ENCODE results near the gene RNH1.

The RNH1 gene

GRCh38 chr11:535519-536454, 28.7 kb upstream of the RNH1 start, which contains the start of gene HRAS:
HRAS (minus strand) TSS chr11:535576.
- TF ChIP-seq CTCF (IDR thresholded peaks at IDR 0.05; ENCODE audit: low read depth, low read length), result no peak
- DNase-seq (ENCODE audit: extremely low read depth, low read depth), result peak; percentile 89

DNA sequence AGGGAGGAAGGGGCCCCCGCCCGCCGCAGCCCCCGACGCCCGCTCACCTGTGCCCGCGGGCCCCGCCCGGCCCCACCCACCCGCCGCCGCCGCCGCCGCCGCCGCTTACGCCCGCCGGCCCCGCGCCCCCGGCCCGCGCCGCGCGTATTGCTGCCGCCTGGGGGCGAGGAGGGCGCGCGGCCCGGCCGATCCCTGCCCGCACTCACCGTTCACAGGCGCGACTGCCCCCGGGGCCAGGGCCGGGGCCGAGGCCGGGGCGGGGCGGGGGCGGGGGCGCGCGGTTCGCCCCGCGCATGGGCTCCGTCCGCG, 28.1 kb upstream of the RNH1 start:
- no peak for TF ChIP-seq CTCF (IDR thresholded peaks at IDR 0.05; ENCODE audit: low read depth, low read length)
- DNase-seq (ENCODE audit: extremely low read depth, low read depth), result no peak

GRCh38 chr11:534396-535209, 27.6 kb upstream of the RNH1 start:
- no peak for DNase-seq (ENCODE audit: extremely low read depth, low read depth)
- TF ChIP-seq CTCF (IDR thresholded peaks at IDR 0.05; ENCODE audit: low read depth, low read length), result no peak

DNA sequence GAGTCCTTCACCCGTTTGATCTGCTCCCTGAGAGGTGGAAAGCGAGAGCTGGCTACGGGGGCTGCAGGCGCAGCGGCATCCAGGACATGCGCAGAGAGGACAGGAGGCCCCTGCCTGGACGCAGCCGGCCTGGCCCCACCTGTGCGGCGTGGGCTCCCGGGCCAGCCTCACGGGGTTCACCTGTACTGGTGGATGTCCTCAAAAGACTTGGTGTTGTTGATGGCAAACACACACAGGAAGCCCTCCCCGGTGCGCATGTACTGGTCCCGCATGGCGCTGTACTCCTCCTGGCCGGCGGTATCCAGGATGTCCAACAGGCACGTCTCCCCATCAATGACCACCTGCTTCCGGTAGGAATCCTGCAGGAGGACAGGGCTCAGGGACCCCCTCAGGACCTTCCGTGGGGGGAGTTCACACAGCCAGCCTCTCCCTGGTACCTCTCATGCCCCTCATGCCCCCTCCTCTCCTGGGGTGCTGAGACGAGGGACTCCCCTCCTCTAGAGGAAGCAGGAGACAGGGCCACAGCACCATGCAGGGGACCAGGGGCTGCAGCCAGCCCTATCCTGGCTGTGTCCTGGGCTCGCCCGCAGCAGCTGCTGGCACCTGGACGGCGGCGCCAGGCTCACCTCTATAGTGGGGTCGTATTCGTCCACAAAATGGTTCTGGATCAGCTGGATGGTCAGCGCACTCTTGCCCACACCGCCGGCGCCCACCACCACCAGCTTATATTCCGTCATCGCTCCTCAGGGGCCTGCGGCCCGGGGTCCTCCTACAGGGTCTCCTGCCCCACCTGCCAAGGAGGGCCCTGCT, 26.7 kb upstream of the RNH1 start:
- no peak for TF ChIP-seq CTCF (IDR thresholded peaks at IDR 0.05; ENCODE audit: low read depth, low read length)
- no peak for DNase-seq (ENCODE audit: extremely low read depth, low read depth)

DNA sequence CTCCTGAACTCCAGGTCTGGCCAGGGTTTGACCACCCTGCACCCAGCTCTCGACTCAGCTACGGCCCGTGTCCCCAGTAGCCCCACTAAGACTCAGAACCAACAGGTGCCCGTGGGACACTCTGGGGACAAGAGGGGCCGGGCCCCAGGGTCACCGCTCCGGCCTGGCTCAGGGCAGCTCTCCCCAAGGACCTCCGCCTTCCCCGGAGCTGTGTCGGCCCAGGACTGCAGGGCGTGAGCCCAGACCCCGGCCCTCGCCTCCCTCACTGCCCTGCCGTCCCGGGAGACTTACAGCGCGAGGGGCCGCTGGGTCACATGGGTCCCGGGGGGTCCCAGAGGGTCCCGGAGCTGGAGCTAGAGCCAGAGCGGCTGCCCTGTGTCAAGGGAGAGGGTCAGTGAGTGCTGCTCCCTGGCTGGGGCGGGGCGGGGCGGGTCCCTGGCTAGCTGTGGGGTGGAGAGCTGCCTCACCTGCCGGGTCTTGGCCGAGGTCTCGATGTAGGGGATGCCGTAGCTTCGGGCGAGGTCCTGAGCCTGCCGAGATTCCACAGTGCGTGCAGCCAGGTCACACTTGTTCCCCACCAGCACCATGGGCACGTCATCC, 26.0 kb upstream of the RNH1 start:
- DNase-seq (ENCODE audit: extremely low read depth, low read depth), result no peak
- TF ChIP-seq CTCF (IDR thresholded peaks at IDR 0.05; ENCODE audit: low read depth, low read length), result no peak

DNA sequence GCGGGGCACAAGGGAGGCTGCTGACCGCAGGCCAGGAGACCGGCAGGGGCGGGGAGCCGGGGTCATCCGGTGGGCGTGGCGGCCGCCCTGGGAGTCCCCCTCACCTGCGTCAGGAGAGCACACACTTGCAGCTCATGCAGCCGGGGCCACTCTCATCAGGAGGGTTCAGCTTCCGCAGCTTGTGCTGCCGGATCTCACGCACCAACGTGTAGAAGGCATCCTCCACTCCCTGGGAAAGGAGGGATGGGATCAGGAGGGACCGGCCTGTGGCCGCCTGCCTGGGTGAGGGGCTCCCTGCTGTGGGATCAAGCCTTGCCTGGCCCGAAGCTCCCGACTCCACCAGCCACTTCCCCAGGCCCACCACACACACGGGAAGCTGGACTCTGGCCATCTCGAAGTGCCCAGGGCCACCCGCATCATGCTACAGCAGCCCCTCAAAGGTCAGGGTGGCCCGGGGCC, 25.5 kb upstream of the RNH1 start:
- TF ChIP-seq CTCF (IDR thresholded peaks at IDR 0.05; ENCODE audit: low read depth, low read length), result no peak
- no peak for DNase-seq (ENCODE audit: extremely low read depth, low read depth)
